ENCODE data around the gene ISCU. TPM values are rescaled to one million over a fixed set of nuclear protein-coding genes. Genes with fewer than 3 reads are reported as not detected.

The ISCU gene
- total RNA-seq, 1 experiment from 2014 or later, result 84.8 TPM

DNA sequence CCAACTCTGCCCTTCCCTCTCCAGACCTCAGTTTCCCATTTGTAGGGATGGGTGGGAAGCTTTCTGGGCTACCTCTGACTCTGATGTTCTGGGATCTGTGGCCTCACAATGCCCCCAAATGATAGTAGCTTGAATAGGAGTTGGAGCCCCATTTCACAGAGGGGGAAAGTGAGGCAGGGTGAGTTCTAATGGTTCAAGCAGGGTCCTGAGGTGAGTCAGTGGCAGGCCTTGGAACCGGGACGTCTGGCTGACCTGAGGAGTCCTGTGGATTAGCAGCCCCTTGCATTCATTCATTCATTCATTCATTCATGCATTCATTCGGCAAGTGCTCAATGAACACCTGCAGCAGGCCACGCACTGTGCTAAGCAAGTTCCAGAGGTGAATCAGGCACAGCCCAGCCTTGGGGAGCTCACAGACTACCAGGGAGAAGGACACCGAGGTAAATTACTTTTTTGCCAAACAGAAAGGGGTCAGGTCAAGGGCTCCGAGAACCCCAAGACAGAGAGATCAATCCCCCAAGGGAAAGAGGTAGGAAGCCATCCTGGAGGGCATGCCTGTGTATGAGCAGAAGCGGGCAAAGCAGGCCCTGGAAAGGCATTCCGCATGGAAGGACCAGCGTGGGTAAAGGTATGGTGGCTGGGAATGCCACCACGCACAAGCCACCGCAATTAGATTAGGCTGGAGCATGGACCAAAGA lies 36.3 kb downstream of the ISCU start:
- Histone ChIP-seq H3K36me3 (ENCODE audit: low read depth) (no peaks in the 10 kb centered on the region), H2AFZ (no peak overlapping the region), H4K20me1 (ENCODE audit: insufficient read depth) (no peaks in the 10 kb centered on the region), H3F3A (ENCODE audit: insufficient read depth, low read depth) (no peaks in the 10 kb centered on the region), H3K27ac (no peak overlapping the region), H3K79me2 (ENCODE audit: low read depth) (no peaks in the 10 kb centered on the region), H3K27me3 (ENCODE audit: insufficient read depth, low read depth) (no peaks in the 10 kb centered on the region), H3K4me1 (replicated peaks; ENCODE audit: insufficient read depth) (no peaks in the 10 kb centered on the region), H3K4me3 (no peak overlapping the region), H3K4me2 (no peak overlapping the region), H3K9me2 (ENCODE audit: insufficient read depth) (no peaks in the 10 kb centered on the region), H3K9me3 (ENCODE audit: insufficient read depth, low read depth) (no peaks in the 10 kb centered on the region)
- DNase-seq, result no peak
- intact Hi-C loops (cut with micrococcal nuclease; ENCODE audit: unreplicated experiment), result no loop called here
- BruUV-seq (replicated peaks), result no TSS peak
- ChIA-PET CTCF (no interaction called here), POLR2A (ENCODE audit: unreplicated experiment) (no interaction called here)
- TF ChIP-seq, protein P1, sequence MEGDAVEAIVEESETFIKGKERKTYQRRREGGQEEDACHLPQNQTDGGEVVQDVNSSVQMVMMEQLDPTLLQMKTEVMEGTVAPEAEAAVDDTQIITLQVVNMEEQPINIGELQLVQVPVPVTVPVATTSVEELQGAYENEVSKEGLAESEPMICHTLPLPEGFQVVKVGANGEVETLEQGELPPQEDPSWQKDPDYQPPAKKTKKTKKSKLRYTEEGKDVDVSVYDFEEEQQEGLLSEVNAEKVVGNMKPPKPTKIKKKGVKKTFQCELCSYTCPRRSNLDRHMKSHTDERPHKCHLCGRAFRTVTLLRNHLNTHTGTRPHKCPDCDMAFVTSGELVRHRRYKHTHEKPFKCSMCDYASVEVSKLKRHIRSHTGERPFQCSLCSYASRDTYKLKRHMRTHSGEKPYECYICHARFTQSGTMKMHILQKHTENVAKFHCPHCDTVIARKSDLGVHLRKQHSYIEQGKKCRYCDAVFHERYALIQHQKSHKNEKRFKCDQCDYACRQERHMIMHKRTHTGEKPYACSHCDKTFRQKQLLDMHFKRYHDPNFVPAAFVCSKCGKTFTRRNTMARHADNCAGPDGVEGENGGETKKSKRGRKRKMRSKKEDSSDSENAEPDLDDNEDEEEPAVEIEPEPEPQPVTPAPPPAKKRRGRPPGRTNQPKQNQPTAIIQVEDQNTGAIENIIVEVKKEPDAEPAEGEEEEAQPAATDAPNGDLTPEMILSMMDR (conservative IDR thresholded peaks at IDR 0.05), result no peak
- TF ChIP-seq EZH2 (IDR thresholded peaks at IDR 0.05; ENCODE audit: low read depth), result no peak

DNA sequence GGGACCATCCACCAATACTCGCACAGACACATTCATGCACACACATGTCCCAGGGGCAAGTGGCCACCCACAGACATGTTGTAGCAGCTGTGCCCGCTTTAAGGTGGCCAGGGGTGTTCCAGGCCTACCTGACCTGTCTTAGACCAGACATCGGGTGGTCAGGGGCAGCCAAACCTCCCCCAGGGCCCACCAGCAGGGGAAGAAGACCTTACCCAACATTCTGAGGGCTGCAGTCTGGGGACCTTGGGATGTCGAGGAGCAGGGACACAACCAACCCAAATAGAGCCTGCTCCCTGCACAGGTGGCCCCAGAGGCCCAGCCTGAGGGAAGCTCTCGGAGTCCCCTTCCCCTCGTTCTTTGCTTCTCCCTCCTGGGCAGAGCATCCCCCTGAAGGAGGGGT lies 37.1 kb downstream of the ISCU start:
- no peak for DNase-seq
- Histone ChIP-seq H2AFZ (no peak overlapping the region), H3F3A (ENCODE audit: insufficient read depth, low read depth) (no peaks in the 10 kb centered on the region), H4K20me1 (ENCODE audit: insufficient read depth) (no peaks in the 10 kb centered on the region), H3K27me3 (ENCODE audit: insufficient read depth, low read depth) (no peaks in the 10 kb centered on the region), H3K4me2 (no peak overlapping the region), H3K9me2 (ENCODE audit: insufficient read depth) (no peaks in the 10 kb centered on the region), H3K27ac (no peak overlapping the region), H3K36me3 (ENCODE audit: low read depth) (no peaks in the 10 kb centered on the region), H3K4me3 (no peak overlapping the region), H3K9me3 (ENCODE audit: insufficient read depth, low read depth) (no peaks in the 10 kb centered on the region), H3K4me1 (replicated peaks; ENCODE audit: insufficient read depth) (no peaks in the 10 kb centered on the region), H3K79me2 (ENCODE audit: low read depth) (no peaks in the 10 kb centered on the region)
- ChIA-PET POLR2A (ENCODE audit: unreplicated experiment) (no interaction called here), CTCF (no interaction called here)
- no TSS peak for BruUV-seq (replicated peaks)
- TF ChIP-seq, protein P1 (conservative IDR thresholded peaks at IDR 0.05), result no peak
- no peak for TF ChIP-seq EZH2 (IDR thresholded peaks at IDR 0.05; ENCODE audit: low read depth)
- intact Hi-C loops (cut with micrococcal nuclease; ENCODE audit: unreplicated experiment), result no loop called here

DNA sequence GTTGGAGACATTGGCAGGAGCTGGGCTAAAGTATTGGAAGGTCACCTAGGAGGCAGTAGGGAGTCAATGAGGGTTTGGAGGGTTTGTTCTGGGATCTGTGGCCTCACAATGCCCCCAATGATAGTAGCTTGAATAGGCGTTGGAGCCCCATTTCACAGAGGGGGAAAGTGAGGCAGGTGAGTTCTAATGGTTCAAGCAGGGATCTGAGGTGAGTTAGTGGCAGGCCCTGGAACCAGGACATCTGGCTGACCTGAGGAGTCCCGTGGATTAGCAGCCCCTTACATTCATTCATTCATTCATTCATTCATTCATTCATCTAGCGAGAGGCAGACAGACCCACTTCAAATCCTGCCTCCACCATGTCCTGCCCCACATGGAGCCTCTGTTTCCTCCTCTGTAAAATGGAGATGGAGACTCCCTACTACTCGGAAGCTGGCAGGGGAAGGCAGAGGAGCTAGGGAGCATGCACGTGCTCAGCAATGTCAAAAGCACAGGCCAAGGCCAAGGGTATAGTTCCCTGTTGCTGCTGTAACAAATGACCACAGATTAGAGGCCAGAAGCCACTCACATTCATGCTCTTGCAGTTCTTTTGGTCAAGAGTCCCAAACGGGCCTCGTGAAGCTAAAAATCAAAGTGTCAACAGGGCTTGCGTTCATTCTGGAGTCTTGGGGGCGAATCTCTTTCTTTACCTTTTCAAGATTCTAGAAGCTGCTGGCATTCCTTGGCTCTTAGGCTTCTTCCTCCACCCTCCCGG lies 37.7 kb downstream of the ISCU start:
- DNase-seq, result no peak
- H3K9me2 ChIP-seq (ENCODE audit: insufficient read depth), result no peaks in the 10 kb centered on the region
- intact Hi-C loops (cut with micrococcal nuclease; ENCODE audit: unreplicated experiment), result no loop called here
- ChIA-PET POLR2A (ENCODE audit: unreplicated experiment) (interaction anchor here (0.6 to 0.7 kb wide), 2 partner anchors 33 to 63 kb away, joined by 3 read pairs; partner anchors contain the start of gene SELPLG), CTCF (no interaction called here)
- H4K20me1 ChIP-seq (ENCODE audit: insufficient read depth), result no peaks in the 10 kb centered on the region
- TF ChIP-seq EZH2 (IDR thresholded peaks at IDR 0.05; ENCODE audit: low read depth), result no peak
- TF ChIP-seq, protein P1 (conservative IDR thresholded peaks at IDR 0.05), result no peak
- no peaks in the 10 kb centered on the region for H3K4me1 ChIP-seq (replicated peaks; ENCODE audit: insufficient read depth)
- H3K4me2 ChIP-seq, result no peak overlapping the region
- no peaks in the 10 kb centered on the region for H3K9me3 ChIP-seq (ENCODE audit: insufficient read depth, low read depth)
- no peak overlapping the region for H3K27ac ChIP-seq
- H3K4me3 ChIP-seq, result no peak overlapping the region
- no peak overlapping the region for H2AFZ ChIP-seq
- no peaks in the 10 kb centered on the region for H3F3A ChIP-seq (ENCODE audit: insufficient read depth, low read depth)
- BruUV-seq (replicated peaks), result no TSS peak
- H3K36me3 ChIP-seq (ENCODE audit: low read depth), result no peaks in the 10 kb centered on the region
- H3K27me3 ChIP-seq (ENCODE audit: insufficient read depth, low read depth), result no peaks in the 10 kb centered on the region
- H3K79me2 ChIP-seq (ENCODE audit: low read depth), result no peaks in the 10 kb centered on the region

Data from PC-9 (cell line).